Stromal cell of bone marrow (primary cell): ENCODE data around the gene CD180.

Experiments
- DNase-seq: peaks from one replicate; pipeline ENCODE4 v3.0.0-alpha.2; 2012; ENCODE audit warnings: low read depth

The CD180 gene

GRCh38 chr5:67196537-67197059 is at the start of gene CD180:
TSS of gene CD180 (minus strand) at chr5:67196799. CDS start at chr5:67196641, 158 bp downstream.
- no peak for DNase-seq

DNA sequence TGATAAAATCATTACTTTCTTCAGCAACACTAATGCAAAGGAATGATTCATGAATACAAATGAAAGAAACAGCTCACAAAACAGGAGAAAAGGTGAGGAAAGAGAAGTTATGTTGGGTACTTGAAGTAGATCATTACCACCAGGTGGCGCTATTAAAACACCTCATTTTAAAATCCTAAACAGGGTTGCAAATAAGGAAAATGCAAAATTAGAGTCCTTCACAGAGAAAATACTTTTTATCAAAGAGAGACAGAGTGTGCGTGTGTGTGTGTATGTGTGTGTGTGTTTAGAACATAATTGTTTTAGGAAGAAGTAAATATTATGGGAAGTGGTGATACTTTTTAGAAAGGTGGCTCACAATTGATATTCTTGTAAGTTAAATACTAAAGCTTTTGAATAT is 49.5 kb upstream of the CD180 start:
- DNase-seq = peak; percentile 55

DNA sequence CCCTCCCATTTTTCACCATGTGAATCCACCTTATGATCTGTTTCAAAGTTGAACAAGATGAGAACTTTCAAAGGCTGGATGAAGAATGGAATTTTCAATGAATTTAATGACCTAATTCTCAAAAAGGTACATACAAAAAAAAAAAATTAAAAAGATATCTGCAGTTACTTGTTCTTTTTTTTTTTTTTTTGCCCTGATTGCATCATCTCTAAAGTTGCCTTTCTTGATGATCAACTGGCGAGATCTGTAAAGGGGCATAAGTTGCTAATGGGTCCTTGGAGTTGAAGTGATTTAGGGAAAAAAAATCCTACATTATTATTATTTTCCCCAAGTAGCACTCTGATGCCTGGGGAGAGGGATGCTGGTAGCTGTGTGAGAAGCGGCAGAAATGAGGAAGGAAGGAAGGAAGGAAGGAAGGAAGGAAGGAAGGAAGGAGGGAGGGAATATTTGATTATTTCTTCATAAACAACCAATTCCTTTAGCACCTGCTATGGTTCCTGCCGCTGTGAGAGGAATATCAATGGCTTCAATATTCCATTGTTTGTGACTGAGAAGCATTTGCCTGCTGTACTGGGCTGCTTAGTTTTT is 48.8 kb upstream of the CD180 start:
- no peak for DNase-seq

- DNase-seq = no peak
Observed at GRCh38 chr5:67244345-67244793, 47.8 kb upstream of the CD180 start.

DNA sequence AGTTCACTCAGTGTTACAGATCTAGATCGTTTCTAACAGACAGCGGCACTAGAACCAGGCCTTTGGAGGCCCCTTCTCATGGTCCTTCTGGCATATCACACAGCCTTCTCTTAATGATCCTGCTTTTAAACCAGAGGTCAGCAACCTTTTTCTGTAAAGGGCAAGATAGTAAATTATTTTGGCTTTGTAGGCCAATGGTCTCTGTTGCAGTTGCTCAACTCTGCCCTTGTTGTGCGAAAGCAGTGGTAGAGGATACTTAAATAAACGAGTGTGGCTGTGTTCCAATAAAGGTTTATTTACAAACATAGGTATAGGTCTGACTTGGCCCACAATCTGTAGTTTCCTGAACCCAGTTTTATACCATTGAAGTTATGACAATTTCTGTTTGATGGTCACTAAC is 47.3 kb upstream of the CD180 start:
- DNase-seq = no peak

- DNase-seq = no peak
Observed at GRCh38 chr5:67243349-67243748, 46.8 kb upstream of the CD180 start.

GRCh38 chr5:67241326-67241725 is 44.7 kb upstream of the CD180 start:
- DNase-seq = no peak

GRCh38 chr5:67240846-67241245 is 44.2 kb upstream of the CD180 start:
- DNase-seq = no peak

GRCh38 chr5:67240065-67240464 is 43.5 kb upstream of the CD180 start:
- no peak for DNase-seq

DNA sequence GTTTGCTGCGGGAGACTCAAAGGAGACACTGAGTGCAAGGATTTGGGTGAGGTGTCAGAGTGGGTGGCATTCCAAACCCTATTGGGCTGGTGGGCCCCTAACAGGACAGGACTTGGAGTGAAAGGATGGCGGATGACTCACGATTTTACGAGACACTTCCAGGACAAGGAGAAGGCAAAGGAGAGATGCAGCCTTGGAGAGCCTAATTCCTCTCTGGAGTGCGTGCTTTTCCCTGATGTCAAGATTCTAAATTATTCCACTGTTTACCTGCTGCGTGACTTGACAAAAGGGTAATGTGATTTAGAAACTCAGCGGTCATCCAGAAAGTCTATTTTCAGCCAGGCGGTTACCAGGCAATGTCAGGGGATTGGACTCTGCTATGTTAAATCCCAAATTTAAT is 41.6 kb upstream of the CD180 start:
- no peak for DNase-seq

DNA sequence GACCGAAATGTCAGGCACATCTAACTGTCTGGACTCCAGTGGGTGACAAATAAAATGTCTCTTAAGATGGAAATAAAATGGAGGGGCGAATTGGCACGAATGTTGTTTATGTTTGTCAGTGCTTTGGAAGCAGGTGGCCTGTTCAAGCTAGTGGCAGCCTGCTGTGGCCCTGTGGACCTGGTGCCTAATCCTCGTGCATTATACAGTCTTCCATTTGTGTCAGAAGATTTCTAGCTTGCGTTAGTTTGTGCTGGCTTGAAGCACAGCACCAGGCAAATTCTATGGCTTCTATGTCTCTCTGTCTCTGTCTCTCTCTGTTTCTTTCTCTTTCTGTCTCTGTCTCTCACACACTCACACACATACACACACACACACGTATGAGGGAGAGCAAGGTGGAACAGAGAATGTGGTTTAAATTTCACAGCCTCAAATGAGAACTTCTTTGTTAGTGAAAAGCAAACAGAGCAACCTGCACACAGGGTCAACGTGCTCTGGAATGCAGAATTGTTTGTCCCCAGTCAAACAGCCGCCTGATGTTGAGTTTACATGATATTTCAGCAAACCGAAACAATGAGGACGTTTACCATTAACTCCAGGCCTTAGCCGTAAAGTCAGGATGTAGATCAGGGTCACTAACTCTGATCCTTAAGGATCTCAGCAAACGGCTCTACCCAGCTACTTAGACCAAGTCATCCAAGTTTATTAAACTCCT is 39.0 kb upstream of the CD180 start:
- DNase-seq = no peak

GRCh38 chr5:67234671-67235176 is 38.1 kb upstream of the CD180 start:
- DNase-seq = peak; percentile 81

DNA sequence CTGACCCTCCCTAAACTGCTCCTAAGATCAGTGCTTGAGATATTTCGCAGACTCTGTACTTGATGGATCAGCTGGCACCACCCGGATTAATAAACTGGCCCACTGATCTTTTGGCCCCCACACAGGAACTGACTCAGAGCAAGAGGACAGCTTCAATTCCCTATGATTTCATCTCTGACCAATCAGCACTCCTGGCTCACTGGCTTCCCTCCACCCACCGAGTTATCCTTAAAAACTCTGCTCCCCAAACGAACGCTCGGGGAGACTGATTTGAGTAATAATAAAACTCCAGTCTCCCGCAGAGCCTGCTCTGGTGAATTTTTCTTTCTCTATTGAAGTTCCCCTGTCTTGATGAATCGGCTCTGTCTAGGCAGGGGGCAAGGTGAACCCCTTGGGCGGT is 36.5 kb upstream of the CD180 start:
- DNase-seq = no peak

GRCh38 chr5:67223211-67223610 is 26.6 kb upstream of the CD180 start:
- DNase-seq = no peak

GRCh38 chr5:67222243-67223025 is 25.8 kb upstream of the CD180 start:
- DNase-seq = no peak

DNA sequence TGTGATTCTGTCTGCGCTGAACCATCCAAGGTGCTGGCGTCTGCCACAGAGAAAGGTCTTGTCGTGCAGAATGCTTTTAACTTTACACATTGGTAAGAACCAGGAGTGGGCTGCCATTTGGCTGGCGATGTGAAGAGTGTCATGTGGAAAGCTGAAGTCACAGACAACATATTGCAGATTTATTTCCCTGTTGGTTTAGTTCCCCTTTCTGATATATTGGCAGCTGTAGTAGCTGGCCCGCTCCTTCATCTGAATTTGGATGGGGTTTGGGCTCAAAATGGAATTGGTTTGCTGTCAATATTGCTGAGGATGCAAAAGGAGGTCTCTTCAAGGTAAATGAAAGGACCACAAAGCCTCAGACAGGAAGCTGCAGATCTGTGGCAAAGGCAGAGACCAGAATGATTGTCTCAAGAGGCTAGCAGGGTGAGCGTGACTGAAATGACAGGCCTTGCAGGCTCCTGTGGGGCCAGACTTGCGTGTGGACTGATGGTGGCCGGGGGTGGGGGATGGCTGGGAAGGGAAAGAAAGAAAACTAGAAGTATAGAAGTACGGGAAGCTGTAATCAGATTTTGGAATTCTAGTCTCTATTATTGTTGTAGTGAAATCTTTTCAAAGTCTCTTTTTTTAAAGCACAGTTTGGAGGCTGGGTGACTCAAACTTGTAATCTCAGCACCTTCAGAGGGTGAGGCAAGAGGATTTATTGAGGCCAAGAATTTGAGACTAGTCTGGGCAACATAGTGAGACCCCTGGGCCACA is 25.1 kb upstream of the CD180 start:
- DNase-seq = no peak

DNA sequence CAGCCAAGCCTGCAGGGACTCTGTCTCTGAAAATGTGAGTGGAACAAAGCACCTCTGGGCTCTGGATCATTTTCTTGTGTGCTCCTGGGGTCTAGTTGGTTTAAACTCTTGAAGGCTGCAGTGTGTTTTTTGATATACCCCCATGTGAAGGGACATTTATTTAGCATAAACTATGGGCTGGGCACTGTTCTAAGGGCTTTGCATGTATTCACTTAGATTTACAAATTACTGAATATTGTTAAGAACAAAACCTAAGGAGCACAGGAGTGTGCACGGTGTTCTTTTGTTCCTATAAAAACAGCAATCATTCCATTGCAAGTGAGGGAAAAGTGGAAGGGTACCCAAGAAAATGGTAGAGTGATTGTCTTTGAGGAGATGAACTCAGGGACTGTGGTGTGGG is 20.0 kb upstream of the CD180 start:
- DNase-seq = no peak

DNA sequence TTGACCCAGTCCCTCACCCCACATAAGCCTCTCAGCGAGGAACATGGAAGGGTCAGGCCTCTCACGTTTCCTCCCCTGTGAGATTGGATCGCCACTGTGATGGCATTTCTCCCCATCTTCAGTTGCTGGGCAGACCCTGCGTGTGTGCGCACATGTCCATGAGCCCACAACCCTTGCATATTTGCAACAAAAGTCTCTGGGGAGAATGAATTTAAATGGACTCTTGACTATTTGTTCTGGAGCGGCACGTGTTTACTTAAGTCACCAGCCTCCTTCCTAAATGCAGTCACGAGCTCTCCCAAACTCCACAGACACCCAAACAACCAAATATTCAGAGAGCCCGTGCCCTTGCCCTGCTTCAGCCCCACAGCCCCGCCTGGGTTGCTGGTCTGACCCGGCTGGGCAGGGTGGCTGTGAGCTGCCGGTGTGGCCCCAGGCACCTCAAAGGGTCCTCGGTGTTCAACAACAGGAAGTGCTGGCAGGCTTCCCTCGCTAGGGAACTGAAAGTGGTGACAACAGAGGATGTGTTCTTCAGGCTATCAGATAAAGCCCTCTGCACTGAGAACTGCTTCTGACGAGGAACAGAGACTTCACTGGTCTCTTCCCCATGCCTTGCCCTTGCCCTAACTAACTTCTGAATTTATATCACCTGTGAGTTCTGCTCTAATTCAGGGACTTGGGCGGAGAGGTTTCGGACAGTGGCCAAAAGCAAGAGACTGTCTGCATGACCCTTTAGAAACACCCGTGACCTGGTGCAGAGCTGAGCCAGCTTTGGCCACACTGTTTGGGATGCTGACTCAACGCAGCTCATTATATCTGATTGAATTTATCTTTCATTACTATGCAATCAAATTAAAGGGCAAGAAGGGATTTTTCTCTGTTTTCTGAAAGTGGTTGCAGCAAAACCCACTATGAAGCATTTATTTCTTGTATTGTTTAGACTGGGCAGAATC is 19.2 kb upstream of the CD180 start:
- DNase-seq = no peak

GRCh38 chr5:67214707-67215447 is 18.3 kb upstream of the CD180 start:
- DNase-seq = no peak

DNA sequence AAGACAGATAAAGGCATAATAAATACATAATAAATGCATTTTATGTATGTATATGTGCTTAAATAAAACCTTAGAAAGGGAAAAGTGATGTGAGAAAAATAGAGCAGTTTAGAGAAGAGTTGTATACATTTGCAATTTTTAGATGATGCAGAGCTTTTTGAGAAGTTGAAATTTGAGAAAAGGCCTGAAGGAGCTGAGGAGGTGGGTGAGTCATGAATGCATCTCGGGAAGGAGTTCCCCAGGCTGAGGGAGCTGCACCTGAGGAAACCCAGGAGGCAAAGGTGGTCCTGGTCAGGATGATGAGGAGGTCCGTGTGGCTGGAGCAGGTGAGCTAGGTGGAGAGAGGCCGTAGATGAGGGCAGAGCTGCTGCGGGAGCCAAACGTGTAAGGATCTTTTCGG is 17.4 kb upstream of the CD180 start:
- DNase-seq = no peak
